GM18511 (cell line): ENCODE data around the gene DNAAF1.

Source experiments
- ATAC-seq: cut with Tn5 transposase; IDR thresholded peaks from one replicate; pipeline ENCODE4 v1.9.1; 2021; ENCODE audit warnings: mild to moderate bottlenecking, moderate library complexity; ENCODE audit not compliant: unreplicated experiment

DNAAF1 gene

DNA sequence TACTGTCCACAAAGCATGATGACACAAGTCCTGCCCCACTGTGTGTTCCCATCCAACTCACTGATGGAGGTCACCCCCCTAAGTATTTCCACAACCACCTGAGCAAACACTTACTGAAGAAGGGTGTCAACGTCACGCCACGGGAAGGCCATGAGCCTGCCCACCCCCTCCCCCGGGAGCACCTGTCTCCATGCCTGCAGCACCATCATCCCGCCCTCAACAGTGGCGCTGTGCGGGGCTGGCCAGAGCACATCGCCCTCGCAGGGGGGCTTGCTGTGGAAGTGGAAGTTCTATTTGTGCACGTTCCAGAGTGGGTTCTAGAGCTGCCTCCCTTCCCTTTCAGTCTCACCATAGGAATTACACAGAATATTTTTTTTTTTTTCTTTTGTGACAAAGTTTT, 24.1 kb upstream of the DNAAF1 start:
- ATAC-seq = no peak

GRCh38 chr16:84124257-84125073, 20.6 kb upstream of the DNAAF1 start:
- no peak for ATAC-seq

DNA sequence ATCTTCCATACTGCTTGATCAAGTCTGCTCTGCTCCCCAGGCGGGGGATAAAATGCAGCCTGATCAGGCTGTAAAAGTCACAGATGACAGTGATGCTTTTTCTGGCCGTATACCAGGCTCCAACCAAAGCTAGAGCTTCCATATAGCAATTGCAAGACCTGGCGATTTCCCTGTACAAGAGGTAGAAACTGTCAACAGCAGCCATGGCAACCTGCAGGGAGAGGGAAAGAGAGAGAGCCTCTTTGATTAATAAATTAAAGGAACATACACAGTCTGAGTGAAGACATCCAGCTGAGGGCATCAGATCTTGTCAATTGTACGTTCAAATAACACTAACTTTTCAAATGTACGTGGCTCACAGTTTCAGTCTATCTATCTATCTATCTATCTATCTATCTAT, 14.0 kb upstream of the DNAAF1 start:
- no peak for ATAC-seq

GRCh38 chr16:84132527-84133285, 12.4 kb upstream of the DNAAF1 start:
- no peak for ATAC-seq

GRCh38 chr16:84136331-84137125, 8.6 kb upstream of the DNAAF1 start:
- ATAC-seq = no peak

DNA sequence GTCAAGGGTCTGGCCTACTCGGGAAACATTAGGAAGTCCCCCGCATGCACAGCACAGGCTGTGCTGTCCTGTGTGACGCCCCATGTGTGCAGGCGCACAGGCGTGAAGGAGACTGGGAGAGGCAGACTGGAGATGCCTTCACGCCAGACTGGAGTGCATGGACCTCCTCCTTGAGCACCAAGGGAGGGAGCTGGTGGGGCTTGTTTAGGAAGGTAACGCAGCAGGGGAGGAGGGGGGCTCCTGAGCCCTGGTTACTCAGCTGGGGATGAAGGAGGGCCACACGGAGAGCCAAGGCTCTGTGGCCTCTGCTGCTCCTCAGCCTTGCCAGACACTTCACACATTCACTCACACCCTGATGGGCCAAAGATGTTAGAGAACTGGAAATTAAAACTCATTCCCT, 7.8 kb upstream of the DNAAF1 start:
- ATAC-seq = no peak

DNA sequence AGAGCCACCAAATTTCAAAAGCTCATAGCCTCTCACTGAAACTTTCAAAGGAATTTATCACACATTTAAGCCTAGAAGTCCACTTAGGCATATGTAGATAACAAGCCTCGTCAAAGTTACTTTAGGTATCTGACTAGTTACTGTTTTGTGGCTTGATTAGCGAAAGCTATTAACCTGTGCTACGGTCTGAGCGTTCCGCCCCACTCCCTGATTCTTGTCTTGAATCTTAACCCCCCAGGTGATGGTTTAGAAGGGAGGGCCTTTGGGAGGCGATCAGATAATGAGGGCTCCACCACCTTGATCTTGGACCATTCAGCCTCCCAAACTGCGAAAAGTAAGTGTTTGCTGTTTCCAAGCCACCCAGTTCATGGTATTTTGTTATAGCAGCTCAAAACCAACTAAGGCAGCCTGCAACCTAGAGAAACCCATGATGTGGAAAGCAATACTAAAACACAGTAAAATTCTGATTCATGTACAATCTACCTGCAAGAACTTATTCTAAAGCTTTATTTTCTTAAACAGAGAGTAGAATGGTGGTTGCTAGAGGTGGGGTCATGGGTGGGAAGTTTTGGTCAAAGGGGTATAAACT, 7.2 kb upstream of the DNAAF1 start:
- ATAC-seq = no peak

DNA sequence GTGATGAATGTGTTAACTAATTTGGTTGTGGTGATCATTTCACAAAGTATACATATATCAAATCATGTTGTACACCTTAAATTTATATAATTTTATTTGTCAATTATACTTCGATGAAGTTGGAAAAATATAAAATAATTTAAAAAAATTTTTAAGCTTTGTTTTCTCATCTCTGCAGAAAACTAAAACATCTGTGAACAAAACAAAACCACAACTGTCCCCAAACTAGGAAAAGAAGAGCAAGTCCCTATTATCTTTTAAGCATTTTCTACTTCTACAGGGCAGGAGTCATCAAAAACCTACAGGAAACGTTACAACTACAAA, 6.6 kb upstream of the DNAAF1 start:
- no peak for ATAC-seq

GRCh38 chr16:84138824-84139627, 6.1 kb upstream of the DNAAF1 start:
- ATAC-seq = peak; percentile 92

- no peak for ATAC-seq
Measured at GRCh38 chr16:84139628-84140258, 5.4 kb upstream of the DNAAF1 start.

DNA sequence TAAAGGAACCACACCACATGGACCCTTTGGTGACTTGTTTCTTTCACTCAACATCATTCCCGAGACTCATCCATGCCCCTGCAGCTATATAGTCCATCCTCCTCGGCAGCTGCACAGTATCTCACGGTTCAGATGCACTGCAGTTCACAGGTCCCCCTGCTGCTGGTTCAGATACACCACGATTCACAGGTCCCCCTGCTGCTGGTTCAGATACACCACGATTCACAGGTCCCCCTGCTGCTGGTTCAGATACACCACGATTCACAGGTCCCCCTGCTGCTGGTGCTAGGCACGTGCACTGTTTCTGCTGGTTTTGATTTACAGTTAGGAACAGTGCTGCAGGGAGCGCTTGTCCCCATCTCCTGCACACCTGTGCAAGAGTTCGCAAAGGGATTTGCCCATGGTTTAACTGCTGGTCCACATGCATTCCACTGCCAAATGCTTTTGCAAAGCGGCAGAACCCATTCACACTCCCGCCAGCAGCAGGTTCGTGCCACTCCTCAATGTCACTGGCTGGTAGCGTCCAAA, 3.9 kb upstream of the DNAAF1 start:
- no peak for ATAC-seq

DNA sequence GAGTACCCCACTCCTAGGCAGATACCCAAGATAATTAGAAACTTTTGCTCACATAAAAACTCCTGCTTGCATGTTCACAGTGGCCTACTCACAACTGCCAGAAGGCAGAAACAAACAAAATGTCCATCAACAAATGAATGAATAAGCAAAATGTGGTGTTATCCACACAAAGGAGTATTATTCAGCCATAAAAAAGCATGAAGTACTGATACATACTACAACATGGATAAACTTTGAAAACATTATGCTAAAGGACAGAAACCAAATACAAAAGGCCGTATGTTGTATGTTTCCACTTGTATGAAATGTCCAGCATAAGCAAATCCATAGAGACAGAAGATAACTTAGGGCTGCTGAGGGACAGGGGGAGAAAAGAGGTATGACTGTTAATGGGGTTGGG, 2.0 kb upstream of the DNAAF1 start:
- ATAC-seq = no peak

GRCh38 chr16:84143784-84144199, 1.3 kb upstream of the DNAAF1 start:
- ATAC-seq = no peak

- peak; percentile 40 for ATAC-seq
Measured at GRCh38 chr16:84144209-84144858, 774 bp upstream of the DNAAF1 start.

- ATAC-seq = no peak
Measured at GRCh38 chr16:84150926-84151325, 5.8 kb downstream of the DNAAF1 start.

DNA sequence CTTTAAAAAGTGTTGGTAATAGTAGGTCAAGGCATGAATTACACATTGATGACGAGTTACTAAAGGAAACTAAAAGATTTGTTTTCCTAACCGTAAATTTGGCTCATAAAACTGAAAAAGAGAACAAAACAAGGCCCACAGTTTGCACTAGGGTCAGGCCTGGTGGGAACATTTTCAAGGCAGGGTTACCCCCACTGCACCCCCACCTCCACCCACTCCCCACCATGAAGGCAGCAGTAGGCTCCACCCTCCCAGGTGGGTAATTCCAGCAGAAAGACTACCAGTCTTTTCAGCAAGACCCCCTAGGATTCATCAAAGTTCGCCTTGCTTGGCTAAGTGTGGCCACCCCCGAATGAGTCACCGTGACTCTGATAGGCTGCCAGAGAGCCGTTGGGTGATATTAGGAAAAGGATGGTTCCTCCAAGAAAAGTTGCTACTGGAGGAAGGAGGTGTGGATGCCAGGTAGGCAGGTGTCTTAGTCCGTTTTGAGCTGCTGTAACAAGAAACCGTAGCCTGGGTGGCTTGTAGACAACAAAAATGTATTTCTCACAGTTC, 8.6 kb downstream of the DNAAF1 start:
- no peak for ATAC-seq

GRCh38 chr16:84155226-84155625, 10.1 kb downstream of the DNAAF1 start:
- no peak for ATAC-seq

DNA sequence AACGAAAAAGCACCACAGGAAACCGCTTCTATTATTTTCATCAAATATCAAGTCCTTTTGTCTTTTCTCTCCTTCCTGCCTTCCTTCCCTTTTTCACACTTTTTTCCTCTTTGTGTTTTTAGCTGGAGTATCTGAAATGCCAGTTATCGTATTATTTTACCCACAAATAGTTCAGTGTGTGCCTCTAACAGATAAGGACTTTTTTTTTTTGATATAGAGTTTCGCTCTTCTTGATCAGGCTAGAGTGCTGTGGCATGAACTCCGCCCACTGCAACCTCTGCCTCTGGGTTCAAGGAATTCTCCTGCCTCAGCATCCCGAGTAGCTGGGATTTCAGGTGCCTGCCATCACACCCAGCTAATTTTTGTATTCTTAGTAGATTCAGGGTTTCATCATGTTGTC, 10.7 kb downstream of the DNAAF1 start:
- no peak for ATAC-seq

GRCh38 chr16:84156342-84156784, 11.3 kb downstream of the DNAAF1 start:
- no peak for ATAC-seq
